ENCODE data around the gene PPM1A.

The PPM1A gene

DNA sequence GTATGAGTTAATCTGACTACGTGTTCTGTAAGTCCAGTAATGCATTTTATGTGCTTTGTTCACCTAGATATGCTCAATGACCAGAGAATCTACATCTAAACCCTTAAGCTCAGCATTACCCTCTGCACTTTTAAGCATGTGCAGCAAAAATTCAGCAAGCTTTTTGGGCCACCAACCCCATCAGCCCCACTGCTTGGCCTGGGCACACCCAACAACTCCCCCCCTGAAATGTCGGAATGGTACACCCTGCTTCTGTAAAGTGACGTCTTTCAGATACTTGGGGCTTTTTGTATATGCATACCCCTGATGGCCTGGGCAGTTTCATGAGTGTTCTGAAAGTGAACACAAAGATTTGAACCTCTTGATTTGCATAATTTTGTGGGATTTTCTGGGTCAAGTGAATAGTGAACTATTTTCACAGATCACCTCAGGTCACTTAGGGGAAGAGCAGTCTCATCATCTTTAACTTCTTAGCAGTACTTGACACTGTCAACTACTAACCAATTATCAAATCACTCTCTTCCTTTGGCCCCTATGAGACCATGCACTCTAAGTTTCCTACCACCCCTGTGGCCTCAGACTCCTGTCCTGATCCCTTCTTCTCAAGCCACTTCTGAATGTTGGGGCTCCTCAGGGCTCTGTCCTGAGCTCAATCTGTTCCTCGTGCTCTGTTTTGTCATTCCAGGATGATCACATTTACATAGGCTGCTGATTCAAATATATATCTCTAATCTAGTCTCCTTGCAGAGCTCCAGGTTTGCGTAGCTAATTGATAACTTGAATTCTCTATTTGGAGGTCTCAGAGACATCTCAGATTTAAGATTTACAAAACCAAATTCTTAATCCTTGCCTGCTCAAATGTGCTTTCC lies 36.3 kb upstream of the PPM1A start:
- no peaks in the 10 kb centered on the region; a peak in 1 of 20 replicates for H3K4me1 ChIP-seq
- H3K9ac ChIP-seq = no peak overlapping the region
- H3K27ac ChIP-seq = no peak overlapping the region
- H4K20me1 ChIP-seq = no peaks in the 10 kb centered on the region
- no peak overlapping the region for H3K4me3 ChIP-seq
- H3K4me2 ChIP-seq = no peak overlapping the region
- H3K9me3 ChIP-seq (replicated peaks in 1 of 11) = no peaks in the 10 kb centered on the region
- no peaks in the 10 kb centered on the region for H3K27me3 ChIP-seq
- H3K36me3 ChIP-seq = no peaks in the 10 kb centered on the region
- no peak for TF ChIP-seq Cebpa-rat (IDR thresholded peaks at IDR 0.05)

DNA sequence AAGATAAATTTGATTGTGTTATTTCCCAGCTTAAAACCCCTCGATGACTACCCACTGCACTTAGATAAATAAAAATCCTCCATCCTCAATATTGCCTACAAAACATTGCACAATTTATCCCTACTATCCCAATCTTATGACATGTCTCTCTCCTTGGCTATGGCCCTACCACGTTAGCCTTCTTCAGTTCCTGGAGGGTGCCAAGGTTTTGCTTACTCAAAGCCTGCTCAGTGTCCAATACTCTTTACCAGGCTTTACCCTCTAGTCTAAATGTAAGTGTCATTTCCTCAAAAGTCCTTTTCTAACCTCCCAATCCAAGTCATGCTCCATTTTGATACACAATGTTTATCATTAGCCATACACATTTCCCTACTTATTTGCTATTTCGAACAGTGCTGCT lies 35.0 kb upstream of the PPM1A start:
- H3K4me2 ChIP-seq = no peak overlapping the region
- no peak overlapping the region for H3K4me3 ChIP-seq
- no peaks in the 10 kb centered on the region for H3K27me3 ChIP-seq
- no peak overlapping the region for H3K27ac ChIP-seq
- H3K36me3 ChIP-seq = no peaks in the 10 kb centered on the region
- TF ChIP-seq Cebpa-rat (IDR thresholded peaks at IDR 0.05) = no peak
- no peaks in the 10 kb centered on the region; a peak in 1 of 20 replicates for H3K4me1 ChIP-seq
- no peaks in the 10 kb centered on the region for H3K9me3 ChIP-seq (replicated peaks in 1 of 11)
- H4K20me1 ChIP-seq = no peaks in the 10 kb centered on the region
- H3K9ac ChIP-seq = no peak overlapping the region

DNA sequence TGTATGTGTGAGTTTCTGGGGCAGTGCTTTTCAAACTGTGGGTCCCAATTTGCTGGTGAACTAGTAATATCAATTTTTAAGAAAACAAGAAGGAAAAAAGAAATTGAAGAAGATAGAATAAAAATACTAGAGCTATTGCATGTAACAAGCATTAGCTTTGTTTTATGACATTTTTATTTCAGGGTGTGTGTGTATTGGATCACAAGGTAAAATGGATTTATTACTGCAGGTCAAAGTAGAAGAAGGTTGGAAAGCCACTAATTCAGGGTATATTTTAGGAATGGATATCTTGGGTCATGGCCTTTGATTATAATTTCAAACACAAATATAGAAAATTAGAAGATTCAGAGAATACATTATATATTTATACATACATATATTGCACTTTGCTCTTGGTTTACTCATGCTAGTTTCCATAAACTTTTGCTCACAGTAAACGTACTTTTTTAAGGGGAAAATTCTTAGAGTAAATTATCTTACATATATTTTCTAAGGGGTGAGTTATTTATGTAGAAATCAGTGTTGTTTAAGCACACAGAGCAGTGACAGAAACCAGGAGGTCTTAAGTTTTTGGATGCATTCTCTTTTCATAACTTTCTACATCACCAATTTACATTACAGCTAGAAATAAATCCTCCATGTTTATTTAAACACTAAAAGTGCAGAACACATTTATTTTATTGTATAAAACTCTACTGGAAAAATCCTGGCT lies 34.5 kb upstream of the PPM1A start:
- Histone ChIP-seq H3K36me3 (no peaks in the 10 kb centered on the region), H3K4me1 (no peaks in the 10 kb centered on the region; a peak in 1 of 20 replicates), H3K27me3 (no peaks in the 10 kb centered on the region), H3K4me3 (no peak overlapping the region), H4K20me1 (no peaks in the 10 kb centered on the region), H3K27ac (no peak overlapping the region), H3K9me3 (replicated peaks in 1 of 11) (no peaks in the 10 kb centered on the region), H3K4me2 (no peak overlapping the region), H3K9ac (no peak overlapping the region)
- TF ChIP-seq Cebpa-rat (IDR thresholded peaks at IDR 0.05) = no peak

DNA sequence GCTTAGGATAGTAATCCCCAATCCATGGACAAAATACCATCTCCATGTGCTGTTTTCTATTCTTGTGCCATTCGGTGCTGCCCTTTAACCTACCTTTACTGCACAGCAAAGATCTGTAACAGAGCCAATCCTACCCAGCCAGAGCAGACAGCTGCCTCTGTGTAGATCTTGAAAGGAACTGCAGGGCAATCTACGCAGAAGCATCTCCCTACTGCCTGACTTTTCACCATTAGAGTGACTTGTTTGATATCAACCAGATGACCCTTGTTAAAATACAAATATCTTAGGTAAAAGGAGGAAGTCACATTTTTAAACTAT lies 33.9 kb upstream of the PPM1A start:
- Histone ChIP-seq H3K4me1 (peaks cover 0 to 1% (median 0%) of the 10 kb centered on the region in 10 experiments; a peak in 1 of 20 replicates), H3K9ac (no peak overlapping the region), H3K4me2 (no peak overlapping the region), H4K20me1 (no peaks in the 10 kb centered on the region), H3K9me3 (replicated peaks in 1 of 11) (no peaks in the 10 kb centered on the region), H3K27me3 (no peaks in the 10 kb centered on the region), H3K4me3 (no peak overlapping the region), H3K36me3 (no peaks in the 10 kb centered on the region), H3K27ac (no peak overlapping the region)
- TF ChIP-seq Cebpa-rat (IDR thresholded peaks at IDR 0.05) = no peak

DNA sequence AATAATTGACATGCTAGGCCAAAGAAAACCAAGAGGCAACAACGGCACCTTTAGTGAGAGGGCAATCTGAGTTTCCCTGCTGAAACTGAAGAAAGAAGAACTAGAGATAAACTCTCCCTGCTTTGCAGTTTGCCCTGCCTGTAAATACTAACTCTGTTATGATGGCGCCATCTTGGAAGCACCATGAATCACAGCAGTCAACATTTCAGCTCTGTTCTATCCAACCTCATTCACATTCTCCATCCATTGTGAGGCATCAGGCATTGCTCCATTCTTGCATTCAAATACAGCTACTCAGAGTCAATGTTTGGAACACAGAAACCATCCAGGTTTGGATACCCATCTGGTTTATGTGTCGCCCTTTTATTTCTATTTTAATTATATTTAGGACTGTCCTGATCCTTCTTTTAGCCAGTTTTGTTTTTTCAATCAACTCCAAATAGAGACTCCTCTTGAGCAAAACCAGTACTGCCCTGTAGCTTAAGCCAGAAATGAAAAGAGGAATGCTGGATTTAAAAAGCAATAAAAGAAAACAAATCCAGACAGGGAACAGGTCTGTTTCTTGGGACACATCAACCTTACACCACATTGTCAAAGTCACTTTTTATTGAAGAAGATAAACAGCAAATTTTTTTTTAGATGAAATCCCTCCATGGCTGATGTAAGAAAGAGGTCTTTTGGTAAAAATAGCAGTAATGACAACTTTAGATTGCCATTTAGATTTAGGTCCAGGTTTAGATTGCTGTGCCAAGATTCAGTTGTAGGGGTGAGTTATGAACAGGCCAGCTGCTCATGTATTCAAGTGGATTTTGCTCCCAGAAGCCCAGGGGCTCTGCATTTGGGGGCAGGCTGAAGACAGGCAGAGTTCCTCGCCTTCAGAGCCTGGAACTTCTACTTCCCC lies 33.3 kb upstream of the PPM1A start:
- H3K9me3 ChIP-seq (replicated peaks in 1 of 11) = no peaks in the 10 kb centered on the region
- H3K4me1 ChIP-seq = peaks cover 0 to 4% (median 0%) of the 10 kb centered on the region in 10 experiments; a peak in 1 of 20 replicates
- TF ChIP-seq Cebpa-rat (IDR thresholded peaks at IDR 0.05) = no peak
- H3K9ac ChIP-seq = no peak overlapping the region
- no peaks in the 10 kb centered on the region for H3K27me3 ChIP-seq
- H3K4me2 ChIP-seq = no peak overlapping the region
- H3K27ac ChIP-seq = no peak overlapping the region
- no peak overlapping the region for H3K4me3 ChIP-seq
- no peaks in the 10 kb centered on the region for H4K20me1 ChIP-seq
- H3K36me3 ChIP-seq = no peaks in the 10 kb centered on the region

DNA sequence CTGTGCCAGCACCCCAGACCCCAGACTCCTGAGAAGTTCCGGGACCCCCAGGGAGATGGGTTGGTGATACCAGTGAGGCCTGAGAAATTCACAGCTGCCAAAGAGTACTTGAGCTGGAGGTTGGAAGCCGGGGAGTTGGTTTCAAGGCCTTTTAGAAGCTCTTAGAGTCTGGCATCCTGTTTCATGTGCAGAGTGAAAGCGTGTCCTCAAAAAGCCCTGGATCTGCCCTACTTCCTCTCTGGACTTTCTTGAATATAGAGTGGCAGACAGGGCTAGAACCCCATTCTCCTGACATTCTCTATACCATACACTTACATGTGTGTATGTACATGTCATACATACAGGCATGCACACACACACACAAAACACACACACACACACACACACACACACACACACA lies 31.3 kb upstream of the PPM1A start:
- no peak overlapping the region for H3K27ac ChIP-seq
- H3K36me3 ChIP-seq = no peaks in the 10 kb centered on the region
- no peak overlapping the region for H3K4me2 ChIP-seq
- H3K9me3 ChIP-seq (replicated peaks in 1 of 11) = no peaks in the 10 kb centered on the region
- H4K20me1 ChIP-seq = no peaks in the 10 kb centered on the region
- H3K9ac ChIP-seq = no peak overlapping the region
- no peaks in the 10 kb centered on the region for H3K27me3 ChIP-seq
- no peak overlapping the region for H3K4me3 ChIP-seq
- TF ChIP-seq Cebpa-rat (IDR thresholded peaks at IDR 0.05) = no peak
- H3K4me1 ChIP-seq = peaks cover 0 to 4% (median 0%) of the 10 kb centered on the region in 10 experiments; a peak in 1 of 20 replicates

DNA sequence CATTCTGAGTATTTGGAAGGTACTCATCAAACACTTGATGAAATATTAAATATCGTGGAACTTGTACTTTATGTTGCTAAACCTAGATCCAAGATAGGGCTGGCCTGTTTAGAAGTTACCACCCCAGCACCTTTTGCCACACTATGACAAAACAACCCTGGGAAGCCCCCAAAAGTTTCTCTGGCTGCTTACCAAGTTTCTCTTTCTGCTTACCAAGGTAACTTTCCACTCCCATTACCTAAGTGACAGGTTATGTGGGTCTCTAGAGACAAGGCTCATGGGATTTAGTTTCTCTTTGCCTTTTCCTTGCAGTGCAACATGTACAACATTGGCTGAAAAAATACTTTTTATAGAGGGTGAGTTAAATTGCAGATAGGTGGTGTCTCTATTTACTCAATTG lies 28.9 kb upstream of the PPM1A start:
- no peaks in the 10 kb centered on the region for H3K36me3 ChIP-seq
- H3K4me1 ChIP-seq = peaks cover 0 to 4% (median 0%) of the 10 kb centered on the region in 10 experiments; a peak in 1 of 20 replicates
- H3K9ac ChIP-seq = no peak overlapping the region
- no peaks in the 10 kb centered on the region for H3K27me3 ChIP-seq
- H3K4me3 ChIP-seq = no peak overlapping the region
- no peak overlapping the region for H3K4me2 ChIP-seq
- H4K20me1 ChIP-seq = no peaks in the 10 kb centered on the region
- no peak for TF ChIP-seq Cebpa-rat (IDR thresholded peaks at IDR 0.05)
- H3K9me3 ChIP-seq (replicated peaks in 1 of 11) = no peaks in the 10 kb centered on the region
- no peak overlapping the region for H3K27ac ChIP-seq

DNA sequence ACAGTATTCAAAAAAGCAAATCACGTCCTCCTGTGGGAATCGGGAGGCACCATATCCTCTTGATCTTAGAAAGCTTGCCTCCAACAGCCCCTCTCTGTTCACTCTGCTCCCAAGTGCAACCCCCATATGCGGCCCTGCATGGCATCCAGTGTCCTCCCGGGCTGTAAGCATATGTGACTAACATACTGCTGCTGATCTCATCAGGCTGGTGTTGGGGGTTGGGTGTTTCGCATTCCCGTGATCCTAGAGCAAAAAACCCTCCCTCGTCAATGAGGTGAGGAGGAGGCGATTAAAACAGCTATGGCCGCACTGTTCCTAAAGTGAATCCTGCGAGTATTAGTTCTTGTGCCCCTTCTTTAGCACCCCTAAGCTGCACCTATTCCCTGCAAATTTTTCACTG lies 28.1 kb upstream of the PPM1A start:
- Histone ChIP-seq H3K9me3 (replicated peaks in 1 of 11) (no peaks in the 10 kb centered on the region), H3K27me3 (no peaks in the 10 kb centered on the region), H3K27ac (no peak overlapping the region), H3K36me3 (no peaks in the 10 kb centered on the region), H3K9ac (no peak overlapping the region), H3K4me1 (peaks cover 0 to 4% (median 0%) of the 10 kb centered on the region in 10 experiments; a peak in 1 of 20 replicates), H4K20me1 (no peaks in the 10 kb centered on the region), H3K4me2 (no peak overlapping the region), H3K4me3 (no peak overlapping the region)
- no peak for TF ChIP-seq Cebpa-rat (IDR thresholded peaks at IDR 0.05)

DNA sequence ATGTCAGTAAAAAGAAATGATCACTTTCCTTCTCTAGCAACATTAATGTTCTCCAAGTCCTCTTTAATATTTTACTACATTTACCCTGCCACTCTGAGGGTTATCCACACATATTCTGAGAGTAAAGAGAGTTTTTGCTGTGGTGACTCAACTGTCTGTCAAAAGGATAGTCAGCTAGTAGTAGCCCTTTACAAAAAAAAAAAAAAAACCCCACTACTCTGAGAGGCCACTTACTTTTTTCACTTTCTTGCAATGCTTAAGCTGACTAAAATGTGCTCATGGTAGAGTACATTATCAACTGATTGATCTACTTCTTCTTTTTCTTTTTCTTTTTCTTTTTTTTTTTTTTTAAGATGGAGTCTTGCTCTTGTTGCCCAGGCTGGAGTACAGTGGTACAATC lies 27.6 kb upstream of the PPM1A start:
- Histone ChIP-seq H3K9me3 (replicated peaks in 1 of 11) (no peaks in the 10 kb centered on the region), H3K36me3 (no peaks in the 10 kb centered on the region), H4K20me1 (no peaks in the 10 kb centered on the region), H3K9ac (no peak overlapping the region), H3K4me3 (no peak overlapping the region), H3K4me2 (no peak overlapping the region), H3K4me1 (peaks cover 0 to 4% (median 0%) of the 10 kb centered on the region in 10 experiments; a peak in 1 of 20 replicates), H3K27me3 (no peaks in the 10 kb centered on the region), H3K27ac (no peak overlapping the region)
- TF ChIP-seq Cebpa-rat (IDR thresholded peaks at IDR 0.05) = no peak
